Neural cell (in vitro differentiated cells): ENCODE data around the gene GPR87. TPM values are rescaled to one million over a fixed set of nuclear protein-coding genes. Genes with fewer than 3 reads are reported as not detected.

Source experiments
- H2AFZ ChIP-seq: fragments of 200-600, 300-800 bp; sonication (generic), shearing (Covaris generic); 2 replicates; pipeline ENCODE4 v1.6.0; 2014; ENCODE audit warnings: low read depth, mild to moderate bottlenecking, antibody characterized with exemption, low read length, moderate library complexity
- H3F3A ChIP-seq: fragments of 200-600 bp; shearing (Covaris generic); 2 replicates; pipeline ENCODE4 v1.6.1; 2016; ENCODE audit warnings: mild to moderate bottlenecking, moderate library complexity, mixed read lengths, antibody characterized with exemption, low read length; ENCODE audit not compliant: insufficient read depth, poor library complexity, severe bottlenecking
- H3K27ac ChIP-seq: fragments of 200-600, 300-800 bp; sonication (generic), shearing (Covaris generic); 2 replicates; pipeline ENCODE4 v1.5.1; 2014; ENCODE audit warnings: mild to moderate bottlenecking, low read length, moderate library complexity
- H3K27me3 ChIP-seq: fragments of 300-800, 200-600 bp; sonication (generic), shearing (Covaris generic); 2 replicates; pipeline ENCODE4 v1.6.0; 2014; ENCODE audit warnings: mild to moderate bottlenecking, low read depth, low read length, moderate library complexity; ENCODE audit not compliant: insufficient read depth
- H3K36me3 ChIP-seq: fragments of 300-800, 200-600 bp; sonication (generic), shearing (Covaris generic); 2 replicates; pipeline ENCODE4 v1.5.1; 2014; ENCODE audit warnings: mild to moderate bottlenecking, antibody characterized with exemption, low read length, moderate library complexity; ENCODE audit not compliant: insufficient read depth
- H3K4me2 ChIP-seq: fragments of 300-800, 200-600 bp; sonication (generic), shearing (Covaris generic); 2 replicates; pipeline ENCODE4 v1.6.0; 2014; ENCODE audit warnings: mild to moderate bottlenecking, low read length
- H3K4me3 ChIP-seq: fragments of 300-800, 200-600 bp; sonication (generic), shearing (Covaris generic); 2 replicates; pipeline ENCODE4 v1.5.1; 2014; ENCODE audit warnings: mild to moderate bottlenecking, low read length, moderate library complexity
- H3K79me2 ChIP-seq: fragments of 200-600 bp; shearing (Covaris generic); replicated peaks from 2 replicates; pipeline ENCODE4 v1.6.0; 2014; ENCODE audit warnings: mild to moderate bottlenecking, low read length, moderate library complexity; ENCODE audit not compliant: insufficient read depth
- H3K9ac ChIP-seq: fragments of 300-800, 200-600 bp; sonication (generic), shearing (Covaris generic); 2 replicates; pipeline ENCODE4 v1.6.1; 2016; ENCODE audit warnings: mild to moderate bottlenecking, low read length, mixed read lengths
- H3K9me2 ChIP-seq: fragments of 200-600 bp; shearing (Covaris generic); 2 replicates; pipeline ENCODE4 v1.6.1; 2016; ENCODE audit warnings: mild to moderate bottlenecking, low read length, mixed read lengths; ENCODE audit not compliant: insufficient read depth
- H3K9me3 ChIP-seq: fragments of 200-600, 300-800 bp; sonication (generic), shearing (Covaris generic); 2 replicates; pipeline ENCODE4 v1.6.1; 2016; ENCODE audit warnings: mild to moderate bottlenecking, mixed run types, low read length, moderate library complexity, mixed read lengths
- H4K20me1 ChIP-seq: fragments of 200-600 bp; shearing (Covaris generic); 2 replicates; pipeline ENCODE4 v1.6.1; 2016; ENCODE audit warnings: mild to moderate bottlenecking, mixed run types; ENCODE audit not compliant: insufficient read depth
- CTCF ChIP-seq: fragments of 450-650 bp; IDR thresholded peaks from 2 replicates; pipeline ENCODE4 v1.5.1; 2014; ENCODE audit warnings: antibody characterized with exemption, mild to moderate bottlenecking, moderate library complexity; ENCODE audit not compliant: poor library complexity, severe bottlenecking
- EP300 ChIP-seq: fragments of 450-650 bp; conservative IDR thresholded peaks from 2 replicates; pipeline ENCODE4 v1.6.1; 2014; ENCODE audit warnings: antibody characterized with exemption, mild to moderate bottlenecking, moderate library complexity; ENCODE audit not compliant: poor library complexity, severe bottlenecking
- EZH2 ChIP-seq: fragments of 200-600, 300-800 bp; shearing (Covaris generic), sonication (generic); IDR thresholded peaks from 2 replicates; pipeline ENCODE4 v1.6.1; 2014; ENCODE audit warnings: antibody characterized with exemption, low read length, borderline replicate concordance, mild to moderate bottlenecking; ENCODE audit not compliant: insufficient read depth, poor library complexity, severe bottlenecking
- MXI1 ChIP-seq: fragments of 450-650 bp; conservative IDR thresholded peaks from 2 replicates; pipeline ENCODE4 v1.6.1; 2014; ENCODE audit warnings: antibody characterized with exemption, mild to moderate bottlenecking; ENCODE audit not compliant: poor library complexity, severe bottlenecking
- POLR2AphosphoS5 ChIP-seq: IDR thresholded peaks from 2 replicates; pipeline ENCODE4 v1.6.1; 2012
- RAD21 ChIP-seq: fragments of 450-650 bp; conservative IDR thresholded peaks from 2 replicates; pipeline ENCODE4 v1.6.1; 2014; ENCODE audit warnings: antibody characterized with exemption, mild to moderate bottlenecking, moderate library complexity
- REST ChIP-seq: IDR thresholded peaks from 2 replicates; pipeline ENCODE4 v1.6.1; 2012; ENCODE audit warnings: borderline replicate concordance
- SMC3 ChIP-seq: fragments of 450-650 bp; conservative IDR thresholded peaks from 2 replicates; pipeline ENCODE4 v1.6.1; 2014; ENCODE audit warnings: antibody characterized with exemption, mild to moderate bottlenecking, moderate library complexity; ENCODE audit not compliant: poor library complexity
- TAF1 ChIP-seq: IDR thresholded peaks from 2 replicates; pipeline ENCODE4 v1.6.1; 2012; ENCODE audit warnings: low read depth
- polyA plus RNA-seq: library from polyadenylated mRNA; depleted of rRNA; stranded (reverse); fragments of >200 nt; gene quantifications from 2 replicates; pipeline ENCODE4 v1.2.3, GENCODE V29; 2014

Gene GPR87
- polyA plus RNA-seq, 1 donor from 2014 or later = not detected

- H3K36me3 ChIP-seq = no peaks in the 10 kb centered on the region
- H3K79me2 ChIP-seq = no peaks in the 10 kb centered on the region
- no peaks in the 10 kb centered on the region for H4K20me1 ChIP-seq
- H3F3A ChIP-seq = no peaks in the 10 kb centered on the region
- no peak overlapping the region for H3K4me3 ChIP-seq
- TF ChIP-seq SMC3 (no peak), MXI1 (no peak), EZH2 (no peak), RAD21 (no peak), POLR2AphosphoS5 (no peak), CTCF (no peak), REST (no peak), EP300 (no peak), TAF1 (no peak)
- H3K27me3 ChIP-seq = no peaks in the 10 kb centered on the region
- H3K9me2 ChIP-seq = no peaks in the 10 kb centered on the region
- H3K9ac ChIP-seq = no peak overlapping the region
- H3K4me2 ChIP-seq = no peak overlapping the region
- H3K9me3 ChIP-seq = no peaks in the 10 kb centered on the region
- H3K27ac ChIP-seq = no peak overlapping the region
- no peak overlapping the region for H2AFZ ChIP-seq
Observed at GRCh38 chr3:151281671-151282324, 34.8 kb downstream of the GPR87 start.

DNA sequence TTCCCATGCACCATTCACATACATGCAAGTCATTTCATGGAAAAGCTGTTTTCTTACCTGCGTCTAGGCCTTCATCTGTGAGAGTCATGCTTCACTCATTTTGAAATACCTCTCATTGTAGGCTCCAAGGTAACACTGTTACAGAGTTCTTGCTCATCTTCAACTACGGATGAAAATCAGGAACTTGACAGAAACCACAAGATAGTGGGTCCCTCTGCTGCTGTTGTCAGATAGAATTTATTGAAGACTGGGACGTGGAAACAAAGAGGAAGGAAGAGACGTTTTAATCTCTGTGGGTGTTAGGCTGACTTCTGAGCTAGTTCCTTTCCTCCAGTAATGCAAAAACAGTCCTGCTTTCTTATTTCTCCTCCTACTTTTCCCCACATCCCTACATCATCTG lies 38.4 kb downstream of the GPR87 start, which contains the start of gene P2RY14:
Gene P2RY14, minus strand, starts transcription at position 313 of the 400 bp plus-strand sequence. CDS start 64,226 bp downstream, outside the sequence.
- Histone ChIP-seq H3K27ac (no peak within 1 kb of the TSS), H2AFZ (no peak within 1 kb of the TSS), H3K9me3 (no peaks in the 10 kb centered on the region), H3K36me3 (no peaks in the 10 kb centered on the region), H4K20me1 (no peaks in the 10 kb centered on the region), H3K79me2 (no peaks in the 10 kb centered on the region), H3K4me2 (no peak within 1 kb of the TSS), H3K27me3 (no peaks in the 10 kb centered on the region), H3K9me2 (no peaks in the 10 kb centered on the region), H3F3A (no peaks in the 10 kb centered on the region), H3K9ac (no peak within 1 kb of the TSS), H3K4me3 (no peak within 1 kb of the TSS)
- TF ChIP-seq RAD21 = no peak
- no peak for TF ChIP-seq TAF1
- TF ChIP-seq EZH2 = no peak
